NCI-H1092 treated with DMSO at 0.1 percent for 48 hours (cell line): ENCODE measurements around the gene KRTAP5-7.
"Not testable (repeated sequence)": the region's sequence is repeated elsewhere in the genome, so short reads cannot be mapped to it uniquely, and the experiment has no call there.

Source experiments
- DNase-seq: peaks from one replicate; lab custom pipeline; 2025; lab: John Stamatoyannopoulos, UW

KRTAP5-7 gene

GRCh38 chr11:71558996-71559395 lies 31.9 kb downstream of the KRTAP5-7 start:
- DNase-seq, result no peak

DNA sequence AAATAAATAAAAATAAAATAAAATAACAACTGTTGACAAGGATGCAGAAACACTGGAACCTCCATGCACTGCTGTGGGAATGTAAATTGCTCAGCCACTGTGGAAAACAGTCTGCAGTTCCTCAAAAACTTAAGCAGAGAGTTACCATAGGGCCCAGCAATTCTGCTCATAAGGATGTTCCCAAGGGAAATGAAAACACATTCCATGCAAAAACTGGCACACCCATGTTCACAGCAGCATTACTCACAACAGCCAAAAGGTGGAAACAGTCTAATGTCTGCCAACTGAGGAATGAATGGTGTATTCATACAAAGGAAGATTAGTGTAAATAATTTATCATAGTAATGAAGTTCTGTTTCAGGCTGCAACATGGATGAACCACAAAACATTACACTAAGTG lies 35.1 kb downstream of the KRTAP5-7 start:
- no peak for DNase-seq

DNA sequence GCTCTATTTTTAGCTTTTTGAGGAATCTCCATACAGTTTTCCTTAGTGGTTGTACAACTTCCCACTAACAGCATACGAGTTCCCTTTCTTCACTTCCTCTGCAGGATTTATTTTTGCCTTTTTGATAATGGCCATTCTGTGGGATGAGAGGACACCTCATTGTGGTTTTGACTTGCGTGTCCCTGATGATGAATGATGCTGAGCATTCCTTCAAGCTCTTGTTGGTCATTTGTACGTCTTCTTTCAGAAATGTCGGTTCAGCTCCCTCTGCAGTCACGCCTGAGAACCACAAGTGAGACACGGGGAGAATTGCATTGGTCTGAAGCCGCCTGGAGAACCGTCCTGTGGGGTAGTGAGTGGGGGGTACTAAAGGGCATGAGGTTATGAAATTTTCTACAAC lies 36.3 kb downstream of the KRTAP5-7 start:
- peak; percentile 12 for DNase-seq

DNA sequence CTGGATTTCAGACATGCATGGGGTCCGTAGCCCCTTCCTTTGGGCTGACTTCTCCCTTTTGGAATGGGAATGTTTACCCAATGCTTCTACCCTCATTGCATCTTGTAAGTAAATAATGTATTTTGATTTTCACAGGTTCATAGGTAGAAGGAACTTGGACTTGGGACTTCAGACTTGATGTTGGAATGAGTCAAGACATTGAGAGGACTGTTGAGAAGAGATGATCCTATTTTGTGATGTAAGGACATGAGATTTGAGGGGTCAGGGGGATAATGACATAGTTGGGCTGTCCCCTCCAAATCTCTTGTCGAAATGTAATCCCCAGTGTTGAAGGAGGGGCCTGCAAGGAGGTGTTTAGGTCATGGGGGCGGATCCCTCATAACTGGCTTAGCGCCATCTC lies 37.4 kb downstream of the KRTAP5-7 start:
- DNase-seq, result no peak

DNA sequence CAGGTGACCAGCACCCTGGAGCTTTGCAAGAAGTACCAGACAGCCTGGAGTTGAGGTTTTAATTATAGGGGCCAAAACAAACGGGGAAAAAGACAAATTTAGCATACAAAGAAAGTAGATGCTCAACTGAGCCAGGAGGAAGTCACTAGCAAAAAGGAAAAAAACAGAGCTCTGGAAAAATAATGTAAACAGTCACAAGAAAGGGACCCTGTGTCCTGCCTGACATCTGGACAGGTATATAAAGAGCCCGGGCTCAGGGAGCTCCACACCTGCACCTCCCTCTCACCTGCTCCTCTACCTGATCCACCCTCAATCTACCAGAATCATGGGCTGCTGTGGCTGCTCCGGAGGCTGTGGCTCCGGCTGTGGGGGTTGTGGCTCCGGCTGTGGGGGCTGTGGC lies 38.2 kb downstream of the KRTAP5-7 start, which contains the start of gene KRTAP5-10:
KRTAP5-10 (plus strand) TSS at position 301 of the 400 bp plus-strand sequence; CDS start at position 326, 25 bp downstream.
- no peak for DNase-seq

GRCh38 chr11:71566081-71566620 lies 39.1 kb downstream of the KRTAP5-7 start:
- DNase-seq, result no peak

GRCh38 chr11:71566626-71567599 lies 39.8 kb downstream of the KRTAP5-7 start:
- DNase-seq, result not testable (repeated sequence)

DNA sequence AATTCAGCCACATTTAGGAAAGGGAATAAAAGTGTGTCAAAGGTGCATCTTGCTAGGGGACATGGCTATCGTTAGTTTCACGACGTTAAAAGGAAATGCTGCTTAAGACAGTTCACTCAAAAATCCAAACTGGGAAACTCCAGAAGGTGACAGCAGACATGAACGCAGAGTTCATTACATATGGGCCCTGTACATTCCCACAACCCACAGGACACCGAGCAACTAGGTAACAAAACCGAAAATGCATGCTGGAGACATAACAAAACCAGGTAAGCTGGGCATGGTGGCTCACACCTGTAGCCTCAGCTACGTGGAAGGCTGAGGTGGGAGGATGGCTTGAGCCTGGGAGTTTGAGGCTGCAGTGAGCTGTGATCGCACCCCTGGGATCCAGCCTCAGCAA lies 40.6 kb downstream of the KRTAP5-7 start:
- not testable (repeated sequence) for DNase-seq

- DNase-seq, result no peak
These were observed 41.8 kb downstream of the KRTAP5-7 start for GRCh38 chr11:71568704-71569349.

DNA sequence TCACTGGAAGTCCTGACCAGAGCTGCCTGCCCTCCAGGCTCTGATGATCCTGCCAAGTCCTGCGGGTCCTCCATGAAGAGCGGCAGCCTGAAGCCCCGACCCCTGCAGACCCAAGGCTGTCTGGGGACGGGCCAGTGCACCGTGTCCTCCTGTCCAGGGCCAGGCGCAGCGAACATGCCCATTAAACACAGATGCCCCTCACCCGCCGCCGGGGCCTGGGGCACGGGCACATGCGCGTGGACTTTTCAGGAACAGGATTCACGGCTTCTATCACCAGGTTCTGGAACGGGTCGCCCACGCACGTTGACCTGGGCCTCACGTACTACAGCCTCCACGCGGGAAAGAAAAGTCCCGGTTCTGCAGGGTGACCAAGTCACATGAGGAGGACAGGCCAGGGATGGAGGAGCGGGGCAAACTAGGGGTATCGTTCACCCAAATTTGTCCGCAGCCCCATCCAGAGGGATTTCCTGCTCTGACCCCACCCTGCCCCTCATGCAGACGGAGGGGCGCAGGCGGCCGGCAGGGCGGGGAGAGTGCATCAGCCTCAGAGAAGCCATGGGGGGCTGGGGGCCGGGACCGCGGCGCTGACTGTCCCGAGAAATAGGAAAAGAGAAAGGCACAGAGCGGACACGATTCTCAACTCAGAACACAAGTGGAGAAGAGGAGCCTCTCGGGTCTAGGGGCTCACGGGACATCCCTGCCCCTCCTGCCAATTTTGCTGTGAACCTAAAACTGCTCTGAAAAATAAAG lies 44.2 kb downstream of the KRTAP5-7 start:
- DNase-seq, result not testable (repeated sequence)

GRCh38 chr11:71572811-71573210 lies 45.7 kb downstream of the KRTAP5-7 start:
- no peak for DNase-seq

DNA sequence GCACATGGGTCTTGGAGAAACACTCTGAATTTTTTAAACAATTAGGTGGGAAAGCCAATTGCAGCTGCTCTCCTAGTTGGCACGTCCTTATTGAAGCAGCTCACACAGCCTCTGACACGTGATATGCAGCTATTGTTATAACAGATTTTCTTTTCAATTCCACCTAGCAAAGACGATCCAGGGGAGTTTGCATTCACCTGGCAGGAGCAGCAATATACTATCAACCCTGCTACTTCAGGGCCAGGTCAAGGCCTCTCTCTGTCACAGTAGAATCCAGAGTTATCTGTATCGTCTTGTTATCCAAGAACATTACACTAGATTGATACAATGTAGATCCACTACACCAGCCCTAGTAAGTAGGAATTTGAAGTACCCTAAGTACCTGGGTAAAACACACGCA lies 47.4 kb downstream of the KRTAP5-7 start:
- no peak for DNase-seq

- no peak for DNase-seq
These were observed 48.8 kb downstream of the KRTAP5-7 start for GRCh38 chr11:71575723-71576424.

DNA sequence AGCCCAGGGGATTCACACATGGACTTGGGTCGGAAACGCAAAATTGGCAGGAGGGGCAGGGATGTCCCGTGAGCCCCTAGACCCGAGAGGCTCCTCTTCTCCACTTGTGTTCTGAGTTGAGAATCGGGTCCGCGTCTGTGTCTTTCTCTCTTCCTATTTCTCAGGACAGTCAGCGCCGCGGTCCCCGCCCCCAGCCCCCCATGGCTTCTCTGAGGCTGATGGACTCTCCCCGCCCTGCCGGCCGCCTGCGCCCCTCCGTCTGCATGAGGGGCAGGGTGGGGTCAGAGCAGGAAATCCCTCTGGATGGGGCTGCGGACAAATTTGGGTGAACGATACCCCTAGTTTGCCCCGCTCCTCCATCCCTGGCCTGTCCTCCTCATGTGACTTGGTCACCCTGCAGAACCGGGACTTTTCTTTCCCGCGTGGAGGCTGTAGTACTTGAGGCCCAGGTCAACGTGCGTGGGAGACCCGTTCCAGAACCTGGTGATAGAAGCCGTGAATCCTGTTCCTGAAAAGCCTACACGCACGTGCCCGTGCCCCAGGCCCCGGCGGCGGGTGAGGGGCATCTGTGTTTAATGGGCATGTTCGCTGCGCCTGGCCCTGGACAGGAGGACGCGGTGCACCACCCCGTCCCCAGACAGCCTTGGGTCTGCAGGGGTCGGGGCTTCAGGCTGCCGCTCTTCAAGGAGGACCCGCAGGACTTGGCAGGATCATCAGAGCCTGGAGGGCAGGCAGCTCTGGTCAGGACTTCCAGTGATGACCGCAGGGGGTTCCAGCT lies 49.8 kb downstream of the KRTAP5-7 start:
- DNase-seq, result not testable (repeated sequence)

- no peak for DNase-seq
These were observed 50.5 kb downstream of the KRTAP5-7 start for GRCh38 chr11:71577469-71578004.
